Heart right ventricle (tissue), 16 donors: ENCODE data around the gene ELAVL4. TPM values are rescaled to one million over a fixed set of nuclear protein-coding genes. Genes with fewer than 3 reads are reported as not detected.

Source experiments
- ATAC-seq, 8 donors: fragments of 200-7000 bp; cut with Tn5 transposase; one replicate each; pipeline ENCODE4 v1.9.1; 2020; ENCODE audit warnings: mild to moderate bottlenecking in 8 of 8, moderate library complexity in 8 of 8, moderate number of reproducible peaks in 1 of 8
- DNase-seq, 2 donors: peaks; one replicate each; pipeline ENCODE4 v3.0.0-alpha.2; 2020
- H3K27ac ChIP-seq, 10 donors: fragments of 200-600 bp; sonication (generic) in 2 of 10; one replicate each; pipeline versions ENCODE4 v1.5.0 to v1.8.0; 2020 to 2022; ENCODE audit warnings: mild to moderate bottlenecking in 3 of 10
- H3K27me3 ChIP-seq, 7 donors: fragments of 200-600 bp; one replicate each; pipeline ENCODE4 v1.8.0; 2021 to 2022; ENCODE audit warnings: mild to moderate bottlenecking in 2 of 7
- H3K36me3 ChIP-seq, 9 donors: fragments of 200-600 bp; sonication (generic) in 1 of 9; one replicate each; pipeline versions ENCODE4 v1.5.0 to v1.8.0; 2020 to 2022; ENCODE audit warnings: mild to moderate bottlenecking in 2 of 9
- H3K4me1 ChIP-seq, 9 donors: fragments of 200-600 bp; sonication (generic) in 1 of 9; one replicate each; pipeline versions ENCODE4 v1.5.0 to v1.8.0; 2020 to 2022; ENCODE audit warnings: mild to moderate bottlenecking in 4 of 9
- H3K4me3 ChIP-seq, 10 donors: fragments of 200-600 bp; sonication (generic) in 2 of 10; one replicate each; pipeline versions ENCODE4 v1.5.0 to v1.8.0; 2020 to 2022; ENCODE audit warnings: mild to moderate bottlenecking in 7 of 10, moderate library complexity in 2 of 10
- H3K9me3 ChIP-seq, 11 donors: fragments of 200-600 bp in 10 of 11; sonication (generic) in 2 of 11; one replicate each; pipeline versions ENCODE4 v1.5.0 to v1.8.0; 2013 to 2022; ENCODE audit warnings: mild to moderate bottlenecking in 2 of 11, control low read depth in 1 of 11, moderate library complexity in 1 of 11
- WGBS, 2 donors: extraction: QIAGEN DNeasy Blood & Tissue Kit; methylation state at CpG; one replicate each; pipeline ENCODE4 v1.1.7; 2013; ENCODE audit warnings: inconsistent platforms in 1 of 2; 5-methylcytosine and 5-hydroxymethylcytosine counted together
- intact Hi-C, 10 donors: fragments of 100-400 bp; cut with DNase I; formaldehyde crosslinking; loops; one replicate each; pipeline versions ENCODE4 v1.11.1 to v1.14.2; 2022
- polyA plus RNA-seq, 2 donors: library from polyadenylated mRNA; stranded (reverse); fragments of 200-250 nt; gene quantifications; one replicate each; pipeline ENCODE4 v1.2.3, GENCODE V29; 2013
- total RNA-seq, 10 donors: library from RNA; stranded (reverse); fragmentation: NEBNext Ultra II Directional in 3 of 10; extraction: Animal tissue kit (Norgen Biotek cat#: 25700) in 3 of 10; gene quantifications; one replicate each; pipeline versions ENCODE4 v1.2.1 to v1.2.4, GENCODE V29; 2021 to 2023
- TF ChIP-seq, protein P1 (sequence below), 9 donors: fragments of 200-600 bp; sonication (generic) in 2 of 9; IDR thresholded peaks; one replicate each; pipeline versions ENCODE4 v1.5.0 to v1.8.0; 2021 to 2022; ENCODE audit warnings: antibody characterized with exemption in 9 of 9, mild to moderate bottlenecking in 5 of 9, moderate library complexity in 1 of 9
- donor health status: Arrhythmogenic right ventricular cardiomyopathy.
- donor health status: ischemic (EF 13 %, LVEDD 7.1; RV severe dilation, severe dysfunction).
- donor health status: healthy with polysubstance abuse.
- donor health status: DM: no; HTN: yes; CAD: no.
- donor health status: DM: no; HTN: no; CAD: no.
- donor health status: ischemic (EF 25% LVEDD 6.9; RV normal size, moderate dysfunction).
- donor health status: ischemic (EF 25% LVEDD 5.7; RV mildly dilated, moderate dysfunction).
- donor health status: healthy.
- donor health status: DM: yes; HTN: yes; CAD: no.
- donor health status: Ischemic cardiomyopathy.
- donor health status: ischemic (EF 35%, LVEDD 5.7; RV mildly dilated, moderate dysfunction).
- donor health status: nonischemic (EF 11% LVEDD 7.7; RV severe dilation, severe dysfunction).
- donor health status: DM: yes; HTN: yes; CAD: no.
- donor health status: PGD.
- donor health status: ischemic (EF 29% LVEDD 5.4; RV normal size, mild dysfunction).
- donor health status: nonischemic (EF 23%, LVEDD 6.1; RV moderate dilation, normal function).

The ELAVL4 gene
- total and polyA plus RNA-seq, 12 donors, result 0.03 to 0.49 (median 0.09) TPM; not detected in 9

DNA sequence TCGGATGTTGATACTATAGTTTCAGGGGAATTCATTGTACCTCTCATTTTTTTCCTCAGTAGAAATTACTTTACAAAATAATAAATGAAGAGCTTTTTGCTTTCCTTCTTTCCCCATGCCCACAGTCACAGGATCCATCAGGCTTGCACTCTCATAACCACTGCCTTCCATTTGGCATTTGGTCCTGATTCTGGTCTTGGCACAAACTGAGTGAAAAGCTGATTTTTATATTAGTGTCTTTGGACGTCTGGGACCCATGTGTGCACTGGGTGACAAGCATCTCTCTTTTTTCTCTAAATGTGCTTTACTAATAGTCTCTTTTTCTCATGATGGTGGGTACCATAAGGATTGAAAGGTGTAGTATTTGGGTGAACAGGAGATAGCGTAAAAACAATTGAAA lies 2.8 kb downstream of the ELAVL4 start:
- H3K36me3 ChIP-seq, result no peaks in the 10 kb centered on the region
- TF ChIP-seq, protein P1, sequence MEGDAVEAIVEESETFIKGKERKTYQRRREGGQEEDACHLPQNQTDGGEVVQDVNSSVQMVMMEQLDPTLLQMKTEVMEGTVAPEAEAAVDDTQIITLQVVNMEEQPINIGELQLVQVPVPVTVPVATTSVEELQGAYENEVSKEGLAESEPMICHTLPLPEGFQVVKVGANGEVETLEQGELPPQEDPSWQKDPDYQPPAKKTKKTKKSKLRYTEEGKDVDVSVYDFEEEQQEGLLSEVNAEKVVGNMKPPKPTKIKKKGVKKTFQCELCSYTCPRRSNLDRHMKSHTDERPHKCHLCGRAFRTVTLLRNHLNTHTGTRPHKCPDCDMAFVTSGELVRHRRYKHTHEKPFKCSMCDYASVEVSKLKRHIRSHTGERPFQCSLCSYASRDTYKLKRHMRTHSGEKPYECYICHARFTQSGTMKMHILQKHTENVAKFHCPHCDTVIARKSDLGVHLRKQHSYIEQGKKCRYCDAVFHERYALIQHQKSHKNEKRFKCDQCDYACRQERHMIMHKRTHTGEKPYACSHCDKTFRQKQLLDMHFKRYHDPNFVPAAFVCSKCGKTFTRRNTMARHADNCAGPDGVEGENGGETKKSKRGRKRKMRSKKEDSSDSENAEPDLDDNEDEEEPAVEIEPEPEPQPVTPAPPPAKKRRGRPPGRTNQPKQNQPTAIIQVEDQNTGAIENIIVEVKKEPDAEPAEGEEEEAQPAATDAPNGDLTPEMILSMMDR (IDR thresholded peaks at IDR 0.05), result no peak
- WGBS, 2 donors, result 76 to 79% methylated on average over 3 of the region's 3 CpGs
- H3K4me3 ChIP-seq, result no peak overlapping the region
- ATAC-seq (no peak), DNase-seq (no peak)
- no peak overlapping the region for H3K27ac ChIP-seq
- H3K27me3 ChIP-seq, result peaks cover 0 to 97% (median 68%) of the 10 kb centered on the region in 7 donors
- no peaks in the 10 kb centered on the region for H3K9me3 ChIP-seq
- intact Hi-C loops, result no loop called here
- H3K4me1 ChIP-seq, result peaks cover 0 to 6% (median 0%) of the 10 kb centered on the region in 9 donors

DNA sequence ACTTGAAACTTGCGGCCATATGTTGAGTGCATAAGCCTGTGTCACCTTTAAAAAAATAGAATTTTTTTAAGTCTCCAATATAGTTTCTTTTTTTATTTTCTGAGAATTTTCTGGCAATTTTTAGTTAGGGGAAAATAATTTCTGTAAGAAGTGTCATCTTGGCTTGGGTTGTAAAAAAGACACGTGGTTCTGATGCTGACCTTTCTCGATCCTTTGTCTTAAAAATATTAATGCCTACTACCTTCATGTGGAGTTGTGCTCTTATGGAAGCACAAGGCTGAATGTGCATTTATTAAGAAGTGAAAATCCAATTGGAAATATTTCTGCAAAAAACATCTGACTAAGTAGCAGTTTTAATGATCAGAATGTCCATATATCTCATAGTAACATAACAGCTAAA lies 3.5 kb downstream of the ELAVL4 start:
- Histone ChIP-seq H3K27me3 (peaks cover 0 to 97% (median 65%) of the 10 kb centered on the region in 7 donors), H3K27ac (no peak overlapping the region), H3K4me3 (no peak overlapping the region), H3K9me3 (no peaks in the 10 kb centered on the region), H3K36me3 (no peaks in the 10 kb centered on the region), H3K4me1 (peaks cover 0 to 6% (median 0%) of the 10 kb centered on the region in 9 donors)
- ATAC-seq, result no peak
- WGBS, 2 donors, result 85 to 94% methylated on average over 3 of the region's 3 CpGs
- no peak for DNase-seq
- TF ChIP-seq, protein P1 (IDR thresholded peaks at IDR 0.05), result no peak
- intact Hi-C loops, result no loop called here

DNA sequence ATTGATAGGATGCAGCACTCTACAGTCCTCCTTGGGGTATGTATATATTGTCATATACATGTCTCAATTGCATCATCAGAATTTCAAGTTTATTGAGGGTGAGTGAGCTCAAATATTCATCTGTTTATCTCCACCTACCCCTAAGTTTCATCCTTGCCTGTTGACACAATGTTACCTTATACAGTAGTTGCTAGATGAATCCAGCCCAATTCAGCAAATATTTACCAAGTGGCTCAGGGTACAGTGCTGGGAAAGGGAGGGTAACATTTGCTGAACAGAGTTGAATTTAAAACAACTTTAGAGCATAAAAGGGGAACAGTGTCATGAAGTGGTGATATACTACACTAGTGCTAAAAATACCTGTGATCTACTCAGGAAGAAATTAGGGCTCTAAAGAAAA lies 14.4 kb downstream of the ELAVL4 start:
- TF ChIP-seq, protein P1 (IDR thresholded peaks at IDR 0.05), result no peak
- Histone ChIP-seq H3K9me3 (no peaks in the 10 kb centered on the region), H3K27ac (no peak overlapping the region)

DNA sequence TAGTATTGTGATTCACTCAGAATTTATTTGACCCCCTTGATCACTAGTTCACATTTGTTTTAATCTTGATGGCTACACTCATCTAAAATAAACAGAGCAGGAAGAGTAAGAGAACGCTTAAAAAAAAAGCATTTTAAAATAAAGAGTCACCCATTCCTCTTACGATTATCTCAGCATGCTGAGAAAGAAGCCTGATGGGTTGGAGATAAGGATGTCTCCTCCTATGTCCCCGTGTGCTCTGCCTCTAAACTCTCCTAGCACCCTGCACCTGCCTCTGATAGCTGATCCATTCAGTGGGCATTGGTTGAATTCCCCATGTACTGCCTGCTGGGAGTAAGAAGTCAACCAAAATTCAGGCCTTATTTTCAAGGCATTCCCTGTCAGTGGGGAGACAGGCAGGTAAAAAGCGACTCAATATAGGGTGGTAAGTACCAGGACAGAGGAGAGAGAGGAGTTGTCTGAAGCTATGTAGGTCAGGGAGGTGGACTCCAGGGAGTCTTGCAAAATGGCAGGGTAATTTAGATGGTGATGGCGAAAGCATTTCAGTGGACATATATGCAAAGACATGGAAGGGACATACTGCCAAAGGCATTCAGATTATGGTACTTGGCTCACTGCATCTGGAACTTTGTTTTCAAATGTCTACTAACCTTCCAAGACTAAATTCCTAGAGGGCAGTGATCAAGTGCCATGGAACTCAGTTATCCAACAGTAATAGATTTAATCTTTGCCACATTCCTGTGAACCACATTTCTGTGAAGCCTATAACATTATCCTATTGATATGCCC lies 18.4 kb downstream of the ELAVL4 start:
- DNase-seq (no peak), ATAC-seq (no peak)
- intact Hi-C loops, result no loop called here
- 50 to 51% methylated on average over 5 of the region's 5 CpGs for WGBS, 2 donors
- Histone ChIP-seq H3K9me3 (no peaks in the 10 kb centered on the region), H3K4me3 (no peak overlapping the region), H3K27ac (no peak overlapping the region), H3K27me3 (peaks cover 0 to 36% (median 18%) of the 10 kb centered on the region in 7 donors), H3K36me3 (no peaks in the 10 kb centered on the region), H3K4me1 (no peaks in the 10 kb centered on the region)
- TF ChIP-seq, protein P1 (IDR thresholded peaks at IDR 0.05), result no peak

More for the DNA sequence above, 14.4 kb downstream of the ELAVL4 start:
- Histone ChIP-seq H3K4me3 (no peak overlapping the region), H3K27me3 (peaks cover 0 to 34% (median 13%) of the 10 kb centered on the region in 7 donors), H3K36me3 (no peaks in the 10 kb centered on the region), H3K4me1 (no peaks in the 10 kb centered on the region)
- intact Hi-C loops, result no loop called here
- ATAC-seq, result no peak
- DNase-seq, result no peak
